PC-9 (cell line): Measurements from ENCODE around the gene ENPEP.

Experiments
- EZH2 ChIP-seq: fragments of 200-600 bp; sonication (generic); IDR thresholded peaks from 2 replicates; pipeline ENCODE4 v1.8.0; 2017; ENCODE audit warnings: antibody characterized with exemption, low read depth
- TF ChIP-seq, protein P1 (sequence below): fragments of 200-600 bp; sonication (generic); conservative IDR thresholded peaks from 2 replicates; pipeline ENCODE4 v1.6.1; 2017; ENCODE audit warnings: mixed run types, antibody characterized with exemption, mild to moderate bottlenecking, moderate library complexity

- TF ChIP-seq, protein P1, sequence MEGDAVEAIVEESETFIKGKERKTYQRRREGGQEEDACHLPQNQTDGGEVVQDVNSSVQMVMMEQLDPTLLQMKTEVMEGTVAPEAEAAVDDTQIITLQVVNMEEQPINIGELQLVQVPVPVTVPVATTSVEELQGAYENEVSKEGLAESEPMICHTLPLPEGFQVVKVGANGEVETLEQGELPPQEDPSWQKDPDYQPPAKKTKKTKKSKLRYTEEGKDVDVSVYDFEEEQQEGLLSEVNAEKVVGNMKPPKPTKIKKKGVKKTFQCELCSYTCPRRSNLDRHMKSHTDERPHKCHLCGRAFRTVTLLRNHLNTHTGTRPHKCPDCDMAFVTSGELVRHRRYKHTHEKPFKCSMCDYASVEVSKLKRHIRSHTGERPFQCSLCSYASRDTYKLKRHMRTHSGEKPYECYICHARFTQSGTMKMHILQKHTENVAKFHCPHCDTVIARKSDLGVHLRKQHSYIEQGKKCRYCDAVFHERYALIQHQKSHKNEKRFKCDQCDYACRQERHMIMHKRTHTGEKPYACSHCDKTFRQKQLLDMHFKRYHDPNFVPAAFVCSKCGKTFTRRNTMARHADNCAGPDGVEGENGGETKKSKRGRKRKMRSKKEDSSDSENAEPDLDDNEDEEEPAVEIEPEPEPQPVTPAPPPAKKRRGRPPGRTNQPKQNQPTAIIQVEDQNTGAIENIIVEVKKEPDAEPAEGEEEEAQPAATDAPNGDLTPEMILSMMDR: no peak
- no peak for TF ChIP-seq EZH2
Observed at GRCh38 chr4:110610940-110611831, 135.2 kb downstream of the ENPEP start.
